Hypothalamus (tissue), 51 donors: ENCODE measurements around the gene CFAP161.

ENCODE experiments used
- DNase-seq, 51 donors: peaks; one replicate each; lab custom pipeline; 2025; lab: John Stamatoyannopoulos, UW

CFAP161 gene

DNA sequence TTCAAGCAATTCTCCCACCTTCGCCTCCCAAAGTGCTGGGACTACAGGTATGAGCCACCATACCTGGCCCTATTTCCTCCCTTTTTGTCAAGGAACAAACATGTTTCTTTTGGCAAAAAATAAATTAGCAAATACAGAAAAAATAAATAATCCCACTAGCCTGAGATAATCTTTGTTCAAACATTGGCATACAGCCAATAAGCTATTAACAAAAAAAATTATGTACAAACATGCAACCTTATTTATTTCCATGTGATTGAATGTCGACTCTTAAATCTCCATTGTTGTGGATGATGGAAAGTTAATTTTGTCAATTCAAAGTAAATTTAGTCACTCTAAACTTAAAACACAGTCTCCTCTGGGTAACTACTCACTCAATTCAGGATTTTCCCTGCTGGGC lies 44.3 kb downstream of the CFAP161 start:
- no peak for DNase-seq

DNA sequence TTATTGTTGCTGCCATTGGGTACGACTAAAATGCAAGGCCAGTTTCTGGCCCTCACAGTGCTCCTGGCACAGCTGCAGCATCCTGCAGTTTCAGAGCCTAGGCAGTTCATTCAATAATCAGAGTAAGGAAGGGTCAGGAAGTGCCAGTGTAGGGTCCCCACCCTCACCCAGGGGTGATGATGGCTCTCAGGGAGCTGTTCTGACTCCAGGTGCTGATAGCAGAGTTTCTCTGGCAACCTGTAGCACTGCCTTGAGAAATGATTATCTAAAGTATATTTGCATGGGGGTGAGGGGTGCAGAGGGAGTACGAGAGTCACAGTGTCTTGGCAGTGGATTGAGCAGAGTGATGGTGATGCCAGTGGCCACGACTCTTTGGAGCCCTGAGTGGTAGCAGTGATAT lies 47.1 kb downstream of the CFAP161 start:
- DNase-seq = no peak

DNA sequence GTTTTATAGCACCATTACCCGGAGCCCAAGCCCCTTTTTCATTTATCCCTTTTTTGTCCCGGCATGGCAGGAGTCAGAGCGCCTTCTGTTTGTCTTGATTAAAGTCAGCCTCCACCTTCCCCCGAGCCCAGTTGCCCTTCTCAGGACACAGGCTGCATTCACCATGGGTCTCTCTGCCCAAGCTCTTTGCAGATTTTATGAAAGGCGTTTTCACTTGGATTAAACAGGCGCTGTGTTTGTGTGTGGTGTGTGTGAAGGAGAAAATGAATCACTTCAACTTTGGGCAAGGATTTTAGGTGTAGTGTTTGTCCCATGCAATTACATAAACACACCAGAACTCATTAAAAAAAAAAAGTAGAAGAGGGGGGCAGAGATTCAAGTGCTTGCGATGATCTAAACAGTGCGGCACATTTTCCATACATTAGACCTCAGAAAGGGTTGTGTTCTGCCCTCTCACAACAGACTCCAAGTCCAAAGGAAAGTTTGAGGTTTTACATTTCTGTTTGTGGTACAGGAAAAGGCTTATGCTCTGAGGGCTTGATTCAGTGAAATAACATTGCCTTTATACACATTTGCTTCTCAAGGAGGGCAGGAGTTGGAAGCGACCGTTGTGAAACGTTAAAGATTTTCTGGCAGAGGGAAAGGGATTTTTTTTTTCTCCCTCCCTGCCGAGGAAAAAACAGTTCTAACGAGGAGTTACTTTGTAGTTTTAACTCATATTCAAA lies 48.1 kb downstream of the CFAP161 start:
- DNase-seq = peak in 9 of 51 donors; percentile 10 to 27 (median 21)

DNA sequence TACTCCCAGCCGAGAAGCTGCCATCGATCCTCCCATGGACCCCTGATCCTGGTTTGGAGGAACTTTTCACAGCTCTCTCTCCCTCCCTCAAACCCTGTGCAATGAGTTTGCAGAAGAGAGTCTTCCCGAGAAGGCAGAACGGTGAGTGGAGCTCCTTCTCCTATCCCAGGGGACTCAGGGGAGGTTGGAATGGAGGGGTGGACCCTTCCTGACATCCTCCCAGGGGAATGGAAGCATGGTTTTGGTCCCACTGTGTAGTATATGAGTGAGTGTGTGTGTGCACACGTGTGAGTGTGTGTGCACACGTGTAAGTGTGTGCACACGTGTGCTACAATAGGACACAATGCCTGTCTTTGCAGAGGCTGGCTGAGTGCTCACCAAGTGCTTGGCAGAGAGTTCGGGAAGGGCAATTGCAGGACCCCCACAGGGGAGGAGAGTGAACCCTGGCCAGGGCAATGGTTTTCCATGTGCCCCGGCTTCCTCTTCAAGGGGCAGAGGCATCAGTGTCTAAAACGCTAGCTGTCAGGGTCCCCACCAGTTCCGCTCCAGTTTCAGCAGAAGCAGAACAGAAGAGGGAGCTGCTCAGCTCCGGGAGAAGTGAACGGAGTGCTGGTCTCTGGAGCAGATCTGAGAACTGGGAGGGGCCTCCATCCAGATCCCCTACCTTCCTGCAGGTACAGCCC lies 48.8 kb downstream of the CFAP161 start:
- peak in 2 of 51 donors; percentile 11 to 13 for DNase-seq

DNA sequence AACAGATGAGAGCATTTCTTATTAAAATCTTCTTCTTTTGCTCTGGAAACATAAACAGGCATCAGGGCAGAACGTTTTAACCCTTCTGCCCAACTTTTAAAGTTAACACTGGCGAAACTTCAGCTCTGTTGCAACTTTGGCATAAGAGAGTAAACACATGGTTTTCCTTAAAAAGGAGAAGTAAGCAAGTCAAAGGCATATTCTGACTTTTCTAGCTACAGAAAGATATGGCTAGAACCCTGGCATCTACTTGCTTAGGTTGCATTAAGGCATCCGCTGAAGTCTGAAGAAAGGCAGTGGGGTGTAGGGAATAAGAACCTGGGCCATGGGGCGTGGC lies 49.3 kb downstream of the CFAP161 start:
- no peak for DNase-seq

DNA sequence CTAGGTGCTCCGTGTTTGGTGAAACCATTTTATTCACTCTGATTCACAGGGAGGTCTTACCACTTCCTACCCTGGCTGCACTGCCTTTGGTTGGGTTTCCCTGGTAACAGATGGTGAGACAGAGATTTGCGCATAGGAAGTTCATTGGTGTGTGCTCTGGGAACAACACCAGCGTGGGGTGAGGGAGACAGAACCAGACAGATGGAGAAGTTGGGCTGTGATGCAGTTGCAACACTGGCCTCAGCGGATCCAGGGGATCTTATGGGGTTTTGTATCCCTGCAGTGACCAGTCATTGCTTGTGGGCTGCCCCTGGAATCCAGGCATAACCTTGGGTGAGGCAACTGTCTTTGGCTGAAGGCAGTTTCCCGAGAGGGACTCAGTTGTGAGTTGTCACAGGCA lies 50.1 kb downstream of the CFAP161 start:
- no peak for DNase-seq

DNA sequence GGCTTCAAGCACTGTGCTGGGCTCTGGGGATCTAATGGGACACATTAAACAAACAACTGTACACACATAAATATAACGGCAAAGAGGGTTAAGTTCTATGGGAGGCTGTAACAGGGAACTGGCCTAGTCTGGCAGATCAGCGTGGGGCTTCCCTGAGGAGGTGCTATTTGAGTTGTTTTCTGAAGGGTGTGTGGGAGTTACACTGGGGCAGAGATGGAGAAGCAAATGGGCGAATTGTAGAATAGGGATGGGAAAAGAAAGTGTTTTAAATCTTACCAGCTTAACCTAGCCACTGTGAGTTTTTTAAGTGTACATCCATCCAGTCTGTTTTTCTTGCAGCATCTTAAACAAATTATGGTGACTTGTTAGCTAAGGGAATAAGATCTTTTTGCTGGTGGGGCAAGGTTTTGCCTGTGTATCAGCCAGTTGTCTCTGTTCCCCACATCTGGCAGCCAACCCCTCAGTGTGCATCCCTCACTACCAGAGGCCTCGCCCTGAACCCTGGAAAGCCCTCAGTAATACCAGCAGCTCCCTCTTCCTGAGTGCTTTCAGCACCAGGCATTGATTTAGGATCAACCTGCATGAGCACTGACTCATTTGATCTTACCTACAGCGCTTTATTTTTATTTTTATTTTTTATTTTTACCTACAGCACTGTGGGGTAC lies 51.7 kb downstream of the CFAP161 start:
- DNase-seq = no peak

DNA sequence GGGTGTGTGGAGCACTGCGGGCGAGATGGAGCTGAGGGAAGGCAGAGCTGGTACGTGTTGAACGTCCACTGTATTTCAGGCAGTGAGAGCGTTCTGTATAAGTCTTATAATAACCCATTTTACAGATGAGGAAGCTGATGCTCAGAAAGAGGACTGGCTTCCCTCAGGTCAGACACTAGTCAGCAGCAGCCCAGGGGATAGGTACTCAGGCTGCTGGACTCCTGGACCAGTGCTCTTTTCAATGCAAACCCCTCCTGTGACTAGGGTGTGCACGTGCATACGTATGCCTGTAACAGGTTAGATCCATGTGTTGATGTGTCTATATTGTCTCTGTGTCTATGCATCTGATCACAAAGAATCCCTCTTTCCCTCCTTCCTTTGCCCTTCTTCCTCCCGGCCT lies 54.3 kb downstream of the CFAP161 start:
- no peak for DNase-seq

DNA sequence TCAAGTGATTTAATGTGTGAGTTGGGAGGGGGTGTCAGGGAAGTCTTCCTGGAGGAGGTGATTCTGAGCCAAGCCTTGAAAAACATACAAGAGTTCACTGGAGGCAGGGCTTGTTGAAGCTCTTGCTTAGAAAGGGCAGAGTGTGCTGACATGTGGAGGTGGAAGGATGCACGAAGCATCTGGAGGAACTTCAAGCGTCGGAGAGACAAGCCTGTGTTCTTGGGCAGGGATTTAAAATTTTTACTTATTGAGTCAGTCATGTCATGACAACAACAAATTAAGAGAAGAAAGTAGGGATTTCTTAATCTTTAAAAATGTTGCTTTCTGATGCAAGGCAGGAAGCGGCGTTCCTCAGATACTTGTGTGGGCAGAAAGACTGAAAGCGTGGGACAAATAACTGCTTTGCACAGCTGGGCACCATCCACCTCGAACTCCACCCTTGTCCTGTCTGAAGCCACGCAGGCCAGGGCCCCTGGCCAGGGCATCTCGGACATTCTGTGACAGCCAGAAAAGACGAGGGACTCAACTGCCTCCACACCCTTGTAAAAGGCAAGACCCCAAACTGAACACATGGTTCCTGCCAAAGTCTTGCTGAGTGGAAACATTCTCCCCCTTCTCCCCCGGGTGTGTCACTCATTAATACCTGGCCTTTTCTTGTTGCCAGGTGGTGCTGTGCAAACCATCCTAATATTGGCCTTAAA lies 55.7 kb downstream of the CFAP161 start:
- DNase-seq = no peak

DNA sequence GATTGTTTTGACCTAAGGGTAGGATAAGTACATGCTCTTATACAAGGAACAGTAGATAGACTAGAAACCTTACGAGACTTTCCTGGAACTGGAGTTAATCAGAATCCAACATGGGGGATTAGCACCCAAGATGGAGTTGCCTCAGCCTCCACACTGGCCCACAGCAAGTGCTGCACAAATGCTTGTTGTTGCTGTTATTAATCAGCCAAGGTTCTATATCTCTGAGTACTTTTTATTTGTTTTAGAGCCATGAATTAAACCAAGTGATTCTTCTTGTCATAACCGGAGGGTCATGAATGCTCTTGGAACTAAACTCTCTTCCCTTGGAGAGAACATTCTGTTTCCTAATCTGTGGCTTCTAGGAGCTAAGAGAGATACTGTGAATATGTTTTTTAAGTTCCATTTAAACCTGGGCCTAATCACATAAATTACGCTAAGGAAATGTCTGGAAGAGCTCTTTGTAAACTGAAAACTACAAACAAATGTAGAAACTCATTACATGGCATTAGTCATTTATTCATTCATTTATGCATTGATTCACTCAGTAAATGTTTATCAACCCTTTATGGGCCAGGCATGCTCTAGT lies 56.9 kb downstream of the CFAP161 start:
- DNase-seq = no peak

DNA sequence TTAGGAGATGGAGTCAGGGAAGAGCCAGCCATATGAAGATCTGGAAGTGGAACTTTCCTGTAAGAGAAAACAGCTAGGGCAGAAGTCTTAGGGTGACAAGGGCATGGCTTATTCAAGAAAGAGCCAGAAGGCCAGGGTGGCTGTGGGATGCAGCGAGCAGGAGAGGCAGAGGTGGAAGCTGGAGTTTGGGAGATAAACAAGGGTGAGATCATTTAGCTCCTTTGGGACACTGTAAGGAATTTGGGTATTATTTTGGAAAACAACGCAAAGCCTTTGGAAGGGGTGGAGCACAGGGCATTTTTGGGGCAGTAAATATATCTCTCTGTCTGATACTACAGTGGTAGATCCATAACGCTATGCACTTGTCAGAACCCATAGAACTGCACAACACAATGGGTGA lies 57.6 kb downstream of the CFAP161 start:
- DNase-seq = no peak

DNA sequence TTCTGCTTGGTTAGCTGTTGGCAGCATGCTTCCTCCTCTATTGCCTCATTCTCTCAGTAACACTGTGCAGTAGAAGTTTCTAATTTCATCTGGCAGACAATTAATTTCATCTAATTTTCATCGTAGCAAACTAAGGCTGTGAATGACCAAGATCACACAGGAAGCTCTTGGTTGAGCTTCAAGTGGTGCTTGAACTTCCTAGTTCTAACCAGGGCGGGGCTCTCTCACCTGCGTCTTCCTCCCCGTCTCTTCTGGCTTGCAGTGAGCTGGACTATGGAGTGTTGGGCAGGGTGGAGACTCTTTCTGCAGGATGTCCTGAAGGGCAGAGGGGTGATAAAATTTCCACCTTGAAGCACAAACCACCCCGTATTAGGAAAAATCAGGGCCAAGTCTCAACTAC lies 60.7 kb downstream of the CFAP161 start:
- no peak for DNase-seq

DNA sequence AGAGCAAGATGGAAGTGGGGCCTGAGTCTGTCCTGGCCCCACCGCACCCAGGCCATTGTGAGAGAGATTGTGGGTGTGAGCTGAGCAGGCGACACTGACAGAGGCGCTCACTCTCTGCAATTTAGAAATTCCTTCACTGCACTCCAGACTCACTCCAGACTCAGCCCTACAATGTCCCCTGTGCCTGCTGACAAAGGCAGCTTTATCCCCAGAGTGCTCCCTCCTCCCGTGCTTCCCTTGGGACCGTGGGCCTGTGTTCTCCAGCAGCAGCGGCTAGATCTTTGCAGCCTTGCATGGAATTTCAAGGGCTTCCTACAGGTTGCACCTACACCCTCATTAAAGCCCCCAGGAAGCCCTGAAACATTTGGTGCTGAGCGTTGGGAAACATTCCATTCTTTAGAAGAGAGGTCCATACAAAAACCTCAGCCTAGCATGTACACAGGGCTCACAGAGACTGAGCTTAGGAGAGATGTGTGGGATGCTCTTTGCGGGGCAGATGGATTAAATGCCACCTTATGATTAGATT lies 61.3 kb downstream of the CFAP161 start:
- peak in 12 of 51 donors; percentile 6 to 42 (median 10) for DNase-seq

DNA sequence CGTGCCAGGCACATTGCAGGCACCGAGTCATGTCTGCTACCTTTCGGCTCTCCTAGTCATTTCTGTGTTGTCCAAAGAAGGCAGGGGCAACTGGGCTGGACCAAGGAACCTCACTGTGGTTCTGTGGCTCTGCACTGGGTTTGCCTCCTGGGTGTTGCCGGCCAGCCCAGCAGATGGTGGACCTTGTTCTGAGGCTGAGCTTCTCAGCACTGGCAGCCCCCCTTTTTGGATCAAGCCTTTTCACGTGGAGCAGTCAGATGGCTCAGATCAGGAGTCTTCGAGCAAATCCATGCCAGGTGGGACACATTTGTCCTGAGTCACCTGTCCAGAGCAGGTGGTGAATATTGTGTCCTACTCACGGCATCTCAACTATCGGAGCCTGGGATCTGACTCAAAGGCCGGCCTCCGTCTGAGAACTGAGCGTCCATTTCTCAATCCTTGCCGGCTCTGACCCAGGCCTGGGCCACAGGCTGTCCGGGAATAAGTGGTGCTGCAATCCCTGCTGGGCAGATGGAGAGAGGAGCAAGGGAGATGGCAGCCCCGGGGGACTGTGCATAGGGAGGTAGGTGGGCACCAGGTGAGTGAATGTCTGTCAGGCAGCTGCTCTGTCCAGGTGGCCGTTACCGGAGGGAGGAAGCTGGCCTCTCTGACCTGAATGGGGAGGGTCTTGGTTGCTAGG lies 62.6 kb downstream of the CFAP161 start, which contains the start of gene IL16:
Gene IL16 (plus strand): TSS at position 304 of the 679 bp plus-strand sequence. CDS start 28,521 bp downstream, outside the sequence.
- no peak for DNase-seq

DNA sequence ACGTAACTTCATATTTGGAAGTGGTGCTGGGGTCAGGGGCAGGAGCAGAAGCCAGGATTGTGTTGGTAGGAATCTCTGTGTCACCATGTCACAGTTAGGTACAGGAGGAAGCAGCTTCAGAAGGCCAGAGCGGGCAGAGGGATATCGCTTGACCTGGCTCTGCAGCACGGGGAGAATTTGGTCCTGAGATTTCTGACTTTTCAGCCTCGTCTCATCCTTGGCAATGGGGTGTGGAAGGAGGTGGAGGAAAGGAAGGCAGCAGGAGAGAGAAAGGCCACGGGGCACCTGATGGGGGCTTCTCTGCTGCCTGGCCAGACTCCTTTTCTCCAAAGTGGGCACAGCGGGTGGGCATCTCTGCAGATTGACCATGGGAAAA lies 63.2 kb downstream of the CFAP161 start:
- DNase-seq = no peak

DNA sequence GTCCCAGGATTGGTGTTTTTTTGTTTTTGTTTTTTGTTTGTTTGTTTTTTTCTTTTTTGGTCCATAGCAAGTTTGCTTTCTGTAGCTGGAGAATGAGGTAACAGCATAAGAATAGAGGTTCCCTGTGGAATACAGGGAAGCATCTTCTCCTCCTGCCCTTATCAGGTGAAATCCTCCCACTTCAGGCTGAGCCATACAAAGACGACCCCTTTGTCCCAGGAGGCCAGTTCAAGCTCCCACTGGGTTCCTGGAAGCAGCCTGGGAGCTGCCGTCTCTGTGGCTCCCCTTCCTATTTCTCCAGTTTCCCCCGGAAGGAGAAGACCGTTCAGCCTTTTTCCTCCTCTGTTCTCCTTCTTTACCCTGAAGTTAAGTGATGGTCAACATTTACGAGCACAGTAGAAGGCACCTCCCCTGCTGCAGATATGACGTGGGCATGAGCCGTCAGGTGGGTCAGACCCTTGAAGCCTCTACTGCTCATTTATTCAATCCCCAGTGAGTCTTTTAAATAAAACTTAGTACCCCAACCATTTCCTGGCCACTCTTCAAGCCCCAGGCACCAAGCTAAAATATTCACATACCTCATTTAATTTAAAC lies 63.7 kb downstream of the CFAP161 start:
- DNase-seq = no peak
